ENCODE results near the gene TMEM174.
"Not testable (repeated sequence)": the region's sequence is repeated elsewhere in the genome, so short reads cannot be mapped to it uniquely, and the experiment has no call there.

DNA sequence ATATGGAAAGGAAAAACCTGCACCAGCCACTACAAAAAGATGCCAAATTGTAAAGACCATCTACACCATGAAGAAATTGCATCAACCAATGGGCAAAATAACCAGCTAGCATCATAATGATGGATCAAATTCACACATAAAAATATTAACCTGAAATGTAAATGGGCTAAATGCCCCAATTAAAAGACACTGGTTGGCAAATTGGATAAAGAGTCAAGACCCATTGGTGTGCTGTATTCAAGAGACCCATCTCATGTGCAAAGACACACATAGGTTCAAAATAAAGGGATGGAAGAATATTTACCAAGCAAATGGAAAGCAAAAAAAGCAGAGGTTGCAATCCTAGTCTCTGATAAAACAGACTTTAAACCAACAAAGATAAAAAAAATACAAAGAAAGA, 36.1 kb downstream of the TMEM174 start:
- TF ChIP-seq, protein P1, sequence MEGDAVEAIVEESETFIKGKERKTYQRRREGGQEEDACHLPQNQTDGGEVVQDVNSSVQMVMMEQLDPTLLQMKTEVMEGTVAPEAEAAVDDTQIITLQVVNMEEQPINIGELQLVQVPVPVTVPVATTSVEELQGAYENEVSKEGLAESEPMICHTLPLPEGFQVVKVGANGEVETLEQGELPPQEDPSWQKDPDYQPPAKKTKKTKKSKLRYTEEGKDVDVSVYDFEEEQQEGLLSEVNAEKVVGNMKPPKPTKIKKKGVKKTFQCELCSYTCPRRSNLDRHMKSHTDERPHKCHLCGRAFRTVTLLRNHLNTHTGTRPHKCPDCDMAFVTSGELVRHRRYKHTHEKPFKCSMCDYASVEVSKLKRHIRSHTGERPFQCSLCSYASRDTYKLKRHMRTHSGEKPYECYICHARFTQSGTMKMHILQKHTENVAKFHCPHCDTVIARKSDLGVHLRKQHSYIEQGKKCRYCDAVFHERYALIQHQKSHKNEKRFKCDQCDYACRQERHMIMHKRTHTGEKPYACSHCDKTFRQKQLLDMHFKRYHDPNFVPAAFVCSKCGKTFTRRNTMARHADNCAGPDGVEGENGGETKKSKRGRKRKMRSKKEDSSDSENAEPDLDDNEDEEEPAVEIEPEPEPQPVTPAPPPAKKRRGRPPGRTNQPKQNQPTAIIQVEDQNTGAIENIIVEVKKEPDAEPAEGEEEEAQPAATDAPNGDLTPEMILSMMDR (IDR thresholded peaks at IDR 0.05; ENCODE audit: low read depth, low read length, missing input control): not testable (repeated sequence)
- not testable (repeated sequence) for TF ChIP-seq RAD21 (IDR thresholded peaks at IDR 0.05); JUND (IDR thresholded peaks at IDR 0.05); TAF1 (conservative IDR thresholded peaks at IDR 0.05); RXRA (IDR thresholded peaks at IDR 0.05)
- TF ChIP-seq, protein P2, sequence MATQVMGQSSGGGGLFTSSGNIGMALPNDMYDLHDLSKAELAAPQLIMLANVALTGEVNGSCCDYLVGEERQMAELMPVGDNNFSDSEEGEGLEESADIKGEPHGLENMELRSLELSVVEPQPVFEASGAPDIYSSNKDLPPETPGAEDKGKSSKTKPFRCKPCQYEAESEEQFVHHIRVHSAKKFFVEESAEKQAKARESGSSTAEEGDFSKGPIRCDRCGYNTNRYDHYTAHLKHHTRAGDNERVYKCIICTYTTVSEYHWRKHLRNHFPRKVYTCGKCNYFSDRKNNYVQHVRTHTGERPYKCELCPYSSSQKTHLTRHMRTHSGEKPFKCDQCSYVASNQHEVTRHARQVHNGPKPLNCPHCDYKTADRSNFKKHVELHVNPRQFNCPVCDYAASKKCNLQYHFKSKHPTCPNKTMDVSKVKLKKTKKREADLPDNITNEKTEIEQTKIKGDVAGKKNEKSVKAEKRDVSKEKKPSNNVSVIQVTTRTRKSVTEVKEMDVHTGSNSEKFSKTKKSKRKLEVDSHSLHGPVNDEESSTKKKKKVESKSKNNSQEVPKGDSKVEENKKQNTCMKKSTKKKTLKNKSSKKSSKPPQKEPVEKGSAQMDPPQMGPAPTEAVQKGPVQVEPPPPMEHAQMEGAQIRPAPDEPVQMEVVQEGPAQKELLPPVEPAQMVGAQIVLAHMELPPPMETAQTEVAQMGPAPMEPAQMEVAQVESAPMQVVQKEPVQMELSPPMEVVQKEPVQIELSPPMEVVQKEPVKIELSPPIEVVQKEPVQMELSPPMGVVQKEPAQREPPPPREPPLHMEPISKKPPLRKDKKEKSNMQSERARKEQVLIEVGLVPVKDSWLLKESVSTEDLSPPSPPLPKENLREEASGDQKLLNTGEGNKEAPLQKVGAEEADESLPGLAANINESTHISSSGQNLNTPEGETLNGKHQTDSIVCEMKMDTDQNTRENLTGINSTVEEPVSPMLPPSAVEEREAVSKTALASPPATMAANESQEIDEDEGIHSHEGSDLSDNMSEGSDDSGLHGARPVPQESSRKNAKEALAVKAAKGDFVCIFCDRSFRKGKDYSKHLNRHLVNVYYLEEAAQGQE (IDR thresholded peaks at IDR 0.05): not testable (repeated sequence)
- TF ChIP-seq, protein P3, sequence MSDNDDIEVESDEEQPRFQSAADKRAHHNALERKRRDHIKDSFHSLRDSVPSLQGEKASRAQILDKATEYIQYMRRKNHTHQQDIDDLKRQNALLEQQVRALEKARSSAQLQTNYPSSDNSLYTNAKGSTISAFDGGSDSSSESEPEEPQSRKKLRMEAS (IDR thresholded peaks at IDR 0.05): not testable (repeated sequence)
